ENCODE data around the gene MOB2.

- TF ChIP-seq POLR2AphosphoS5 (IDR thresholded peaks at IDR 0.05) (no peak), CTCF (IDR thresholded peaks at IDR 0.05) (no peak), POLR2A (IDR thresholded peaks at IDR 0.05) (no peak)
Measured at GRCh38 chr11:1496091-1496760, 9.6 kb upstream of the MOB2 start.

Measured in breast epithelium (tissue), 3 donors.